Pancreas (tissue), 10 donors: ENCODE measurements around the gene ARL2. TPM values are rescaled to one million over a fixed set of nuclear protein-coding genes. Genes with fewer than 3 reads are reported as not detected.

Experiments used
- ATAC-seq, 4 donors: fragments of 200-7000 bp; cut with Tn5 transposase; one replicate each; pipeline versions ENCODE4 v1.8.0 to v1.9.1; 2020; ENCODE audit warnings: mild to moderate bottlenecking in 4 of 4, moderate library complexity in 4 of 4
- DNase-seq, 6 donors: peaks; one replicate each; pipeline ENCODE4 v3.0.0-alpha.2; 2020
- FAIRE-seq: peaks from 2 replicates; lab custom pipeline; 2012; peaks lifted over from hg19 to GRCh38; lab: Jason Lieb, UNC
- H3K27ac ChIP-seq, 4 donors: fragments of 200-600 bp; sonication (generic); 1 replicate in 3 of 4; 2 replicates in 1 of 4; pipeline versions ENCODE4 v1.5.0 to v1.8.0; 2020
- H3K27me3 ChIP-seq, 4 donors: fragments of 200-600 bp; one replicate each; pipeline ENCODE4 v1.8.0; 2021
- H3K36me3 ChIP-seq, 3 donors: fragments of 200-600 bp; sonication (generic) in 1 of 3; one replicate each; pipeline versions ENCODE4 v1.5.0 to v1.8.0; 2020 to 2021
- H3K4me1 ChIP-seq, 3 donors: fragments of 200-600 bp; one replicate each; pipeline ENCODE4 v1.8.0; 2021
- H3K4me3 ChIP-seq, 4 donors: fragments of 200-600 bp; sonication (generic) in 2 of 4; one replicate each; pipeline versions ENCODE4 v1.5.0 to v1.8.0; 2020 to 2021
- H3K9me3 ChIP-seq, 4 donors: fragments of 200-600 bp; one replicate each; pipeline ENCODE4 v1.8.0; 2021
- CTCF ChIP-seq, 4 donors: fragments of 200-600 bp; sonication (generic) in 3 of 4; IDR thresholded peaks; one replicate each; pipeline versions ENCODE4 v1.5.0 to v1.8.0; 2021; ENCODE audit warnings: antibody characterized with exemption in 4 of 4
- WGBS, 2 donors: extraction: QIAGEN DNeasy Blood & Tissue Kit; methylation state at CpG; one replicate each; pipeline ENCODE4 v1.1.7; 2013; 5-methylcytosine and 5-hydroxymethylcytosine counted together
- intact Hi-C, 3 donors: fragments of 100-400 bp; cut with DNase I; formaldehyde crosslinking; loops; one replicate each; pipeline versions ENCODE4 v1.11.1 to v1.14.2; 2022
- polyA plus RNA-seq, 2 donors: library from polyadenylated mRNA; stranded (reverse); fragments of 200-250 nt; gene quantifications; one replicate each; pipeline ENCODE4 v1.2.3, GENCODE V29; 2013
- total RNA-seq, 6 donors: library from RNA; stranded (reverse); fragmentation: NEBNext Ultra II Directional in 4 of 6; extraction: Animal tissue kit (Norgen Biotek cat#: 25700) in 4 of 6; gene quantifications; one replicate each; pipeline versions ENCODE4 v1.2.1 to v1.2.4, GENCODE V29; 2021 to 2023
- donor health status: healthy with polysubstance abuse.
- donor health status: DM: no; HTN: no; CAD: no; lungs with moderate emphysema.
- donor health status: DM: no; HTN: no; CAD: no.
- donor health status: control.
- donor health status: control.
- donor health status: Bipolar disorder and iron deficiency.
- donor health status: DM: yes; HTN: yes; CAD: no.
- donor health status: DM: no; HTN: no; CAD: no.
- donor health status: DM: no; HTN: no; CAD: no.
- donor health status: DM: yes; HTN: yes; CAD: no.

The ARL2 gene
- total and polyA plus RNA-seq, 8 donors = 27.8 to 79.1 (median 36.1) TPM

DNA sequence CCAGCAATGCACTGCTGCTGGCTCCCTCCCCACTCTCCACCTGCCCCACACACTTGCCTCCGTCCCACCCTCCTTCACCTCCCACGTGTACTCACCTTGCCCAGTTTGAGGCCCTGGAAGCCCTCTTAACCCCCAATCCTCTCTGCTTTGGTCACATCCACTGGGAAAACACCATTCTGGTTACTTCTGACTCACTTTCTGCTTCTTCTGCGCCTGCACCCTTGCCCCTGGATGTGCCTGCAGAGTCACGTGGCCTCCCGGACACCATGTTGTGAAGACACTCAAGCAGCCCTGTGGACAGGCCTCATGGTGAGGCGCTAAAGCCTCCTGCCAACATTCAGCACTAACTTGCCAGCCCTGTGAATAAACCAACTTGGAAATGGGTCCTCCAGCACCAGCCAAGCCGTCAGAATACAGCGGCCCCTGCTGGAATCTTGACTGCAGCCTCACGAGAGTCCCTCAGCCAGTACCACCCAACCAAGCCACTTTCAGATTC, 47.0 kb downstream of the ARL2 start:
- intact Hi-C loops = no loop called here
- Histone ChIP-seq H3K36me3 (no peaks in the 10 kb centered on the region), H3K27me3 (no peaks in the 10 kb centered on the region), H3K9me3 (no peaks in the 10 kb centered on the region), H3K4me3 (no peak overlapping the region), H3K27ac (no peak overlapping the region), H3K4me1 (no peaks in the 10 kb centered on the region)
- no peak for TF ChIP-seq CTCF (IDR thresholded peaks at IDR 0.05)
- WGBS, 2 donors = 71 to 78% methylated on average over 9 of the region's 9 CpGs
- peak in 1 of 4 donors; percentile 11 for ATAC-seq
- DNase-seq = no peak
- FAIRE-seq = no peak

DNA sequence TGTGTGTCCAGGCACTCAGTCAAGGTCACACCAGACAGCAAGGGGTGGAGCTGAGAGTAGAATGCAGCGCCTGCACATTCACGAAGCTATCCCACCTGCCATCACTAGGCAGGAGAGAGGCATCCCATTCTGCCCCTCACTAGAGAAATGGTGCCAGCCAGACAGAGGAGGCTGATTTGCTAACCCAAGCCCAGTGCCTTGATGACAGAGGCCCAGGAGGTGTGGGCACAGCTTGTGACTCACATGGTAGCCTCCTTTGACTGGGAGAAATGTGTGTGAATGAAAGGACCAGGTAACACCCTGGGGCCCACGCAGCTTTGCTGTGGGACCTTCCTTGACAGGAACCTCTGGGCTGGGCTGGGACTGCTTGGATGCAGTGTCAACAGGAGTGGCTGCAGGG, 49.6 kb downstream of the ARL2 start:
- no peaks in the 10 kb centered on the region for H3K27me3 ChIP-seq
- WGBS, 2 donors = 55% methylated on average over 3 of the region's 3 CpGs

DNA sequence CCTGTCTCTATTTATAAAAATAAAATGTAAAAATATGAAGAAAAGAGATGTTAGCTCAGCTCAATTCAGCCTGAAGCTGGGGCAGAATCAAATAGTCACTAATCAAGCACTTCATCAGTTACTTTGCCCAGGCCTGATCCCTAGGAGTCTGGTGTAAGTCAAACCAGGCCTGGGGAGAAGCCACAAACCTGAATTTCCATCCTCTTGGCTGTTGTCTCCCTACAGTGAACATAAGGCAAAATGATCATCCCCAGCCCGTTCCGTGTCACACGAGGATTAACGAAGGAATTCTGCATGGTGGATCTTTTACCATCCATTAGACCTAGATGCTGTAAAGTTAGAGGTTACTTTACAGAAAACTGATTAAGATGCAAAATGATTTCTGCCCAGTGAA, 50.9 kb downstream of the ARL2 start:
- no peak for TF ChIP-seq CTCF (IDR thresholded peaks at IDR 0.05)
- H3K36me3 ChIP-seq = no peaks in the 10 kb centered on the region
- no peak overlapping the region for H3K4me3 ChIP-seq
- no peak for ATAC-seq
- no peaks in the 10 kb centered on the region for H3K4me1 ChIP-seq
- intact Hi-C loops = no loop called here
- H3K27me3 ChIP-seq = no peaks in the 10 kb centered on the region
- no peak for FAIRE-seq
- no peak overlapping the region for H3K27ac ChIP-seq
- no peaks in the 10 kb centered on the region for H3K9me3 ChIP-seq
- WGBS, 2 donors = 80 to 86% methylated on average over 4 of the region's 4 CpGs
- DNase-seq = no peak

More for the DNA sequence above, 49.6 kb downstream of the ARL2 start:
- Histone ChIP-seq H3K4me3 (no peak overlapping the region), H3K4me1 (no peaks in the 10 kb centered on the region), H3K36me3 (no peaks in the 10 kb centered on the region), H3K27ac (no peak overlapping the region), H3K9me3 (no peaks in the 10 kb centered on the region)
- no peak for FAIRE-seq
- intact Hi-C loops = no loop called here
- TF ChIP-seq CTCF (IDR thresholded peaks at IDR 0.05) = no peak
- no peak for DNase-seq
- ATAC-seq = no peak

DNA sequence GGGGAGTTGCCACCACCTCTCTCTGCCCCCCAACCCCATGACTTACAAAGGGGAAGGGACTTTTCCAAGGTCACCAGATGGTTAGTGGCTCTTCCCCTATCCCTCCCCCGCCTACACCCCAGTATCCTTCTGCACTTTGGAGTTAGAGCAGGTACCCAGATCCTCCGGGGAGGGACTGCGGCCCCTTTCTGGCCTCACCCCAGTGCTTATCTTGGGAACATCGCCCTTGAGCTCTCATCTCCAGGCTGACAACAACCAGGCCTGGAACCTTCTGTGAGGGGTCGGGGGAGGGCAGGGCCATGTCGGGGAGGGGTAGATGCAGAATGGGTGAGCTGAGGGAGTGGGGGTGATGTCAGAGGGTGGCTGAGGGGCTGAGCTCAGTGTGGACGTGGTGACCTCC, 51.9 kb downstream of the ARL2 start:
- Histone ChIP-seq H3K27me3 (no peaks in the 10 kb centered on the region), H3K9me3 (no peaks in the 10 kb centered on the region), H3K27ac (no peak overlapping the region), H3K36me3 (no peaks in the 10 kb centered on the region), H3K4me1 (no peaks in the 10 kb centered on the region), H3K4me3 (no peak overlapping the region)
- 66 to 73% methylated on average over 7 of the region's 7 CpGs for WGBS, 2 donors
- no peak for ATAC-seq
- FAIRE-seq = no peak
- TF ChIP-seq CTCF (IDR thresholded peaks at IDR 0.05) = no peak
- no peak for DNase-seq
- intact Hi-C loops = no loop called here

- Histone ChIP-seq H3K4me1 (no peaks in the 10 kb centered on the region), H3K27ac (no peak overlapping the region), H3K27me3 (no peaks in the 10 kb centered on the region), H3K36me3 (no peaks in the 10 kb centered on the region), H3K4me3 (no peak overlapping the region), H3K9me3 (no peaks in the 10 kb centered on the region)
- no peak for TF ChIP-seq CTCF (IDR thresholded peaks at IDR 0.05)
- DNase-seq = no peak
- no peak for ATAC-seq
- intact Hi-C loops = no loop called here
- FAIRE-seq = no peak
- 80 to 81% methylated on average over 11 of the region's 11 CpGs for WGBS, 2 donors
These were observed 52.4 kb downstream of the ARL2 start for GRCh38 chr11:65066315-65066714.
